H1 (cell line): ENCODE results near the gene AGBL1. TPM values are rescaled to one million over a fixed set of nuclear protein-coding genes. Genes with fewer than 3 reads are reported as not detected.

Experiments used
- CTCF ChIA-PET: fragments of 300-600 bp; sonication (Branson Sonifier 250); formaldehyde crosslinking; loops from one replicate; lab custom pipeline; 2021; ENCODE audit not compliant: partially characterized antibody; lab: Charles Lee
- POLR2A ChIA-PET: fragments of 300-600 bp; sonication (Branson Sonifier 250); formaldehyde crosslinking; loops from one replicate; lab custom pipeline; 2021; ENCODE audit warnings: inconsistent platforms; ENCODE audit not compliant: partially characterized antibody; lab: Charles Lee
- DNase-seq, 2 experiments: peaks; one replicate each; pipeline versions ENCODE4 v3.0.0 to v3.0.0-alpha.2; 2010 to 2022; ENCODE audit warnings: low spot score in 2 of 2, low read depth in 1 of 2, mixed read lengths in 1 of 2
- FAIRE-seq: peaks from 2 replicates; lab custom pipeline; 2011; peaks lifted over from hg19 to GRCh38; lab: Jason Lieb, UNC
- H2AFZ ChIP-seq: 2 replicates; pipeline ENCODE4 v1.8.1; 2012; ENCODE audit warnings: low read length, inconsistent platforms
- H2AK5ac ChIP-seq: 2 replicates; pipeline ENCODE4 v1.6.1; 2013; ENCODE audit warnings: low read depth, low read length
- H2BK120ac ChIP-seq: replicated peaks from 2 replicates; pipeline ENCODE3; 2013; ENCODE audit warnings: low read depth, low read length, inconsistent platforms
- H2BK12ac ChIP-seq: 2 replicates; pipeline ENCODE4 v1.6.1; 2013; ENCODE audit warnings: low read depth, low read length
- H2BK15ac ChIP-seq: 2 replicates; pipeline ENCODE4 v1.6.1; 2013; ENCODE audit warnings: low read length
- H2BK20ac ChIP-seq: 2 replicates; pipeline ENCODE4 v1.6.1; 2013; ENCODE audit warnings: low read length
- H2BK5ac ChIP-seq: 2 replicates; pipeline ENCODE4 v1.6.1; 2013; ENCODE audit warnings: low read depth, low read length
- H3K14ac ChIP-seq: 2 replicates; pipeline ENCODE4 v1.6.1; 2013; ENCODE audit warnings: inconsistent platforms; ENCODE audit not compliant: insufficient read length
- H3K18ac ChIP-seq: 2 replicates; pipeline ENCODE4 v1.6.1; 2013; ENCODE audit warnings: low read length; ENCODE audit errors: extremely low read depth
- H3K23ac ChIP-seq: 2 replicates; pipeline ENCODE4 v1.6.1; 2013; ENCODE audit warnings: inconsistent platforms; ENCODE audit not compliant: insufficient read length
- H3K23me2 ChIP-seq: 2 replicates; pipeline ENCODE4 v1.6.1; 2013; ENCODE audit warnings: low read depth, low read length
- H3K27ac ChIP-seq: 2 replicates; pipeline ENCODE4 v1.6.1; 2011; ENCODE audit warnings: low read depth, low read length, inconsistent platforms
- H3K27me3 ChIP-seq, 4 experiments: replicated peaks in 1 of 4; 1 replicate in 1 of 4; 2 replicates in 3 of 4; pipeline versions ENCODE4 v1.6.1 to v1.8.1; 2011 to 2013; ENCODE audit warnings: low read length in 3 of 4, mild to moderate bottlenecking in 3 of 4, inconsistent platforms in 2 of 4, mixed read lengths in 2 of 4, moderate library complexity in 1 of 4; ENCODE audit not compliant: control insufficient read depth in 3 of 4, insufficient read depth in 3 of 4; ENCODE audit errors: extremely low read depth in 1 of 4
- H3K36me3 ChIP-seq, 4 experiments: 2 replicates each; pipeline versions ENCODE4 v1.6.1 to v1.8.1; 2011 to 2013; ENCODE audit warnings: mild to moderate bottlenecking in 4 of 4, low read length in 3 of 4, moderate library complexity in 2 of 4, control low read depth in 1 of 4, inconsistent platforms in 1 of 4; ENCODE audit not compliant: insufficient read depth in 4 of 4, control insufficient read depth in 2 of 4
- H3K4ac ChIP-seq: replicated peaks from 2 replicates; pipeline ENCODE3; 2013; ENCODE audit warnings: low read length, low read depth, mixed read lengths, inconsistent platforms; ENCODE audit not compliant: insufficient read length
- H3K4me1 ChIP-seq, 4 experiments: replicated peaks in 1 of 4; 1 replicate in 1 of 4; 2 replicates in 3 of 4; pipeline versions ENCODE4 v1.6.1 to v1.8.1; 2011 to 2013; ENCODE audit warnings: low read length in 3 of 4, inconsistent platforms in 2 of 4, mixed read lengths in 1 of 4; ENCODE audit not compliant: insufficient read depth in 4 of 4, control insufficient read depth in 3 of 4
- H3K4me2 ChIP-seq, 2 experiments: 2 replicates each; pipeline versions ENCODE4 v1.6.1 to v1.8.1; 2011 to 2013; ENCODE audit warnings: low read depth in 2 of 2, low read length in 2 of 2, control low read depth in 1 of 2, inconsistent platforms in 1 of 2, mild to moderate bottlenecking in 1 of 2; ENCODE audit not compliant: insufficient read depth in 1 of 2
- H3K4me3 ChIP-seq, 4 experiments: fragments of 200-600, 300-600 bp in 1 of 4; sonication (generic), shearing (Covaris generic), sonication (Bioruptor Twin) in 1 of 4; 2 replicates each; pipeline versions ENCODE4 v1.5.1 to v1.8.1; 2011 to 2016; ENCODE audit warnings: low read length in 4 of 4, low read depth in 3 of 4, control low read depth in 2 of 4, inconsistent platforms in 2 of 4, mild to moderate bottlenecking in 2 of 4, mixed read lengths in 1 of 4, moderate library complexity in 1 of 4; ENCODE audit not compliant: insufficient read depth in 2 of 4; ENCODE audit errors: extremely low read depth in 1 of 4
- H3K56ac ChIP-seq: replicated peaks from 2 replicates; pipeline ENCODE3; 2013; ENCODE audit warnings: low read depth, mild to moderate bottlenecking, mixed read lengths, low read length, inconsistent platforms; ENCODE audit not compliant: insufficient read length
- H3K79me1 ChIP-seq: 2 replicates; pipeline ENCODE4 v1.6.1; 2013; ENCODE audit warnings: low read depth, low read length, control low read depth
- H3K79me2 ChIP-seq, 2 experiments: 2 replicates each; pipeline versions ENCODE4 v1.6.1 to v1.8.1; 2012 to 2013; ENCODE audit warnings: low read length in 2 of 2, mild to moderate bottlenecking in 2 of 2, inconsistent platforms in 1 of 2; ENCODE audit not compliant: insufficient read depth in 2 of 2, control insufficient read depth in 1 of 2
- H3K9ac ChIP-seq, 4 experiments: replicated peaks in 1 of 4; 1 replicate in 1 of 4; 2 replicates in 3 of 4; pipeline versions ENCODE4 v1.6.1 to v1.8.1; 2011 to 2013; ENCODE audit warnings: low read depth in 3 of 4, low read length in 3 of 4, control low read depth in 2 of 4, mild to moderate bottlenecking in 2 of 4, moderate library complexity in 2 of 4, inconsistent platforms in 1 of 4; ENCODE audit errors: extremely low read depth in 1 of 4
- H3K9me3 ChIP-seq, 2 experiments: 2 replicates each; pipeline versions ENCODE4 v1.6.1 to v1.8.1; 2012 to 2013; ENCODE audit warnings: mild to moderate bottlenecking in 2 of 2, moderate library complexity in 2 of 2, control low read depth in 1 of 2, inconsistent platforms in 1 of 2, low read depth in 1 of 2, low read length in 1 of 2, mixed read lengths in 1 of 2; ENCODE audit not compliant: insufficient read depth in 2 of 2
- H4K20me1 ChIP-seq, 2 experiments: replicated peaks in 1 of 2; 2 replicates each; pipeline versions ENCODE3 to v1.8.1; 2011 to 2013; ENCODE audit warnings: inconsistent platforms in 2 of 2, low read length in 2 of 2, mild to moderate bottlenecking in 1 of 2; ENCODE audit not compliant: insufficient read depth in 2 of 2, control insufficient read depth in 1 of 2
- H4K5ac ChIP-seq: 2 replicates; pipeline ENCODE4 v1.6.1; 2013; ENCODE audit warnings: low read length, low read depth, mixed read lengths, inconsistent platforms; ENCODE audit not compliant: insufficient read length
- H4K8ac ChIP-seq: 2 replicates; pipeline ENCODE4 v1.8.0; 2013; ENCODE audit warnings: mild to moderate bottlenecking, moderate library complexity, low read length, inconsistent platforms; ENCODE audit not compliant: insufficient read depth; ENCODE audit errors: extremely low read depth
- H4K91ac ChIP-seq: replicated peaks from 2 replicates; pipeline ENCODE3; 2013; ENCODE audit warnings: low read length, mixed read lengths, inconsistent platforms; ENCODE audit not compliant: insufficient read length
- BACH1 ChIP-seq: IDR thresholded peaks from 2 replicates; pipeline ENCODE4 v1.6.1; 2012; ENCODE audit warnings: low read length, improper control_type of control experiment
- CHD2 ChIP-seq: IDR thresholded peaks from 2 replicates; pipeline ENCODE4 v1.6.1; 2012; ENCODE audit warnings: low read length, improper control_type of control experiment
- E2F6 ChIP-seq: IDR thresholded peaks from 2 replicates; pipeline ENCODE4 v1.6.1; 2012; ENCODE audit warnings: inconsistent platforms
- EP300 ChIP-seq, 2 experiments: IDR thresholded peaks; 1 replicate in 1 of 2; 2 replicates in 1 of 2; pipeline ENCODE4 v1.6.1; 2011 to 2012; ENCODE audit warnings: low read depth in 2 of 2, low read length in 2 of 2, mild to moderate bottlenecking in 2 of 2, borderline replicate concordance in 1 of 2, inconsistent platforms in 1 of 2, moderate library complexity in 1 of 2
- GABPA ChIP-seq: IDR thresholded peaks from 2 replicates; pipeline ENCODE4 v1.6.1; 2011; ENCODE audit warnings: mild to moderate bottlenecking, low read length, moderate library complexity, borderline replicate concordance; ENCODE audit not compliant: insufficient read depth
- MAFK ChIP-seq: IDR thresholded peaks from 2 replicates; pipeline ENCODE4 v1.6.1; 2012; ENCODE audit warnings: low read depth, mild to moderate bottlenecking, improper control_type of control experiment, low read length
- NRF1 ChIP-seq: IDR thresholded peaks from 2 replicates; pipeline ENCODE4 v1.6.1; 2011; ENCODE audit warnings: mild to moderate bottlenecking, low read depth, low read length, improper control_type of control experiment
- POU5F1 ChIP-seq: IDR thresholded peaks from 2 replicates; pipeline ENCODE4 v1.6.1; 2011; ENCODE audit warnings: low read depth, mild to moderate bottlenecking, low read length, moderate library complexity
- SIX5 ChIP-seq: IDR thresholded peaks from 2 replicates; pipeline ENCODE4 v1.6.1; 2011; ENCODE audit warnings: mild to moderate bottlenecking, low read depth, low read length
- SP1 ChIP-seq: IDR thresholded peaks from 2 replicates; pipeline ENCODE4 v1.6.1; 2011; ENCODE audit warnings: low read depth, low read length
- SP2 ChIP-seq: IDR thresholded peaks from 2 replicates; pipeline ENCODE4 v1.6.1; 2012; ENCODE audit warnings: mild to moderate bottlenecking, low read length, inconsistent platforms
- SP4 ChIP-seq: IDR thresholded peaks from 2 replicates; pipeline ENCODE4 v1.6.1; 2012; ENCODE audit warnings: low read length, inconsistent platforms
- SUZ12 ChIP-seq: fragments of 200-600 bp; sonication (generic); IDR thresholded peaks from 2 replicates; pipeline ENCODE4 v1.6.1; 2012; ENCODE audit warnings: mild to moderate bottlenecking, inconsistent platforms, low read length, moderate library complexity, mixed read lengths
- TAF7 ChIP-seq: optimal IDR thresholded peaks from 2 replicates; pipeline ENCODE3; 2011; ENCODE audit warnings: low read depth, mild to moderate bottlenecking, inconsistent platforms, low read length, moderate library complexity, borderline replicate concordance
- TBP ChIP-seq: IDR thresholded peaks from 2 replicates; pipeline ENCODE4 v1.6.1; 2011; ENCODE audit warnings: low read depth, low read length, improper control_type of control experiment
- TCF12 ChIP-seq: IDR thresholded peaks from 2 replicates; pipeline ENCODE4 v1.6.1; 2011; ENCODE audit warnings: low read depth, mild to moderate bottlenecking, low read length
- WGBS, 2 experiments: shearing (Covaris generic) in 1 of 2; methylation state at CpG; one replicate each; pipeline versions ENCODE4 v1.1.6 to v1.1.7; 2013 to 2015; ENCODE audit warnings: low lambda C conversion rate in 2 of 2, mixed read lengths in 2 of 2, inconsistent platforms in 1 of 2, low coverage in 1 of 2, missing lambda C conversion rate in 1 of 2; ENCODE audit not compliant: insufficient replicate concordance in 2 of 2, insufficient coverage in 1 of 2, insufficient read length in 1 of 2; ENCODE audit errors: extremely low coverage in 1 of 2, missing lambda C conversion rate in 1 of 2; 5-methylcytosine and 5-hydroxymethylcytosine counted together
- polyA plus RNA-seq, 7 experiments: library from polyadenylated mRNA; depleted of rRNA in 3 of 7; stranded (reverse) in 5 of 7; unstranded in 2 of 7; fragments of >200 nt in 5 of 7; fragments of 200-250 nt in 2 of 7; gene quantifications; 1 replicate in 5 of 7; 2 replicates in 1 of 7; 4 replicates in 1 of 7; pipeline versions ENCODE4 v1.2.1 to v1.2.3, GENCODE V29; 2011 to 2013; ENCODE audit warnings: missing spikeins in 2 of 7, mixed read lengths in 2 of 7
- total RNA-seq: library from RNA; stranded (reverse); fragmentation: NEBNext Ultra II Directional; extraction: Animal tissue kit (Norgen Biotek cat#: 25700); gene quantifications from 2 replicates; pipeline ENCODE4 v1.2.1, GENCODE V29; 2021

The AGBL1 gene
- total and polyA plus RNA-seq, 2 of the 8 experiments (the other 6 are each of a cell fraction or from before 2014, with no cell fraction given): not detected

- no peak overlapping the region for H2BK120ac ChIP-seq
- H3K23me2 ChIP-seq: no peaks in the 10 kb centered on the region
- H3K23ac ChIP-seq: no peak overlapping the region
- H4K91ac ChIP-seq: no peak overlapping the region
- H3K4ac ChIP-seq: no peak overlapping the region
- DNase-seq: no peak
- H2BK12ac ChIP-seq: no peak overlapping the region
- no peak overlapping the region for H2BK20ac ChIP-seq
- H4K20me1 ChIP-seq: no peaks in the 10 kb centered on the region
- H3K79me2 ChIP-seq: no peaks in the 10 kb centered on the region
- no peak overlapping the region for H3K18ac ChIP-seq
- WGBS, 2 experiments: 88% methylated on average over 4 of the region's 4 CpGs; no CpG with 5 or more reads in 1 of the 2 experiments
- H2BK15ac ChIP-seq: no peak overlapping the region
- H3K27me3 ChIP-seq: no peaks in the 10 kb centered on the region
- no peak overlapping the region for H2AFZ ChIP-seq
- no peak overlapping the region for H3K56ac ChIP-seq
- no peak overlapping the region for H3K27ac ChIP-seq
- no peak overlapping the region for H4K8ac ChIP-seq
- no peak overlapping the region for H3K4me2 ChIP-seq
- no peaks in the 10 kb centered on the region for H3K36me3 ChIP-seq
- H3K4me1 ChIP-seq: no peaks in the 10 kb centered on the region
- no peak for FAIRE-seq
- H2BK5ac ChIP-seq: no peak overlapping the region
- H3K4me3 ChIP-seq: no peak overlapping the region
- ChIA-PET CTCF (no interaction called here), POLR2A (no interaction called here)
- no peaks in the 10 kb centered on the region for H3K9me3 ChIP-seq
- no peak overlapping the region for H4K5ac ChIP-seq
- no peak overlapping the region for H3K14ac ChIP-seq
- no peak overlapping the region for H2AK5ac ChIP-seq
- H3K79me1 ChIP-seq: no peaks in the 10 kb centered on the region
- H3K9ac ChIP-seq: no peak overlapping the region
- no peak for TF ChIP-seq TCF12
- no peak for TF ChIP-seq POU5F1
- TF ChIP-seq SP2: no peak
- no peak for TF ChIP-seq SP4
- TF ChIP-seq SUZ12: no peak
- no peak for TF ChIP-seq E2F6
- TF ChIP-seq BACH1: no peak
- no peak for TF ChIP-seq GABPA
- TF ChIP-seq CHD2: no peak
- no peak for TF ChIP-seq TAF7
- TF ChIP-seq SP1: no peak
- TF ChIP-seq EP300 (IDR thresholded peaks at IDR 0.05; ENCODE audit: borderline replicate concordance in 1 of 2, low read depth in 2 of 2, low read length in 2 of 2): no peak
- TF ChIP-seq TBP: no peak
- no peak for TF ChIP-seq NRF1
- TF ChIP-seq SIX5: no peak
- TF ChIP-seq MAFK: no peak
Measured at GRCh38 chr15:86106306-86106705, 26.6 kb downstream of the AGBL1 start.
